Smooth muscle cell (in vitro differentiated cells): ENCODE results near the gene CLEC10A. TPM values are rescaled to one million over a fixed set of nuclear protein-coding genes. Genes with fewer than 3 reads are reported as not detected.
"Not testable (repeated sequence)": the region's sequence is repeated elsewhere in the genome, so short reads cannot be mapped to it uniquely, and the experiment has no call there.

Source experiments
- DNase-seq: peaks from one replicate; lab custom pipeline; 2025; ENCODE audit not compliant: unreplicated experiment; lab: John Stamatoyannopoulos, UW
- H2AFZ ChIP-seq: fragments of 200-600 bp; sonication (generic); 2 replicates; pipeline ENCODE4 v1.6.0; 2016; ENCODE audit warnings: antibody characterized with exemption, low read depth, mild to moderate bottlenecking
- H3F3A ChIP-seq: fragments of 200-600 bp; sonication (generic); 2 replicates; pipeline ENCODE4 v1.6.0; 2017; ENCODE audit warnings: antibody characterized with exemption, low read depth
- H3K27ac ChIP-seq: fragments of 200-600 bp; sonication (generic); 2 replicates; pipeline ENCODE4 v1.5.1; 2016; ENCODE audit warnings: low read depth, mild to moderate bottlenecking
- H3K27me3 ChIP-seq: fragments of 200-600 bp; sonication (generic); 2 replicates; pipeline ENCODE4 v1.6.1; 2016; ENCODE audit warnings: low read depth, mild to moderate bottlenecking
- H3K36me3 ChIP-seq: fragments of 200-600 bp; sonication (generic); 2 replicates; pipeline ENCODE4 v1.5.1; 2016; ENCODE audit warnings: low read depth
- H3K4me1 ChIP-seq: fragments of 200-600 bp; sonication (generic); 2 replicates; pipeline ENCODE4 v1.5.1; 2016; ENCODE audit warnings: low read depth
- H3K4me2 ChIP-seq: fragments of 200-600 bp; sonication (generic); 2 replicates; pipeline ENCODE4 v1.6.0; 2016; ENCODE audit warnings: mild to moderate bottlenecking
- H3K4me3 ChIP-seq: fragments of 200-600 bp; sonication (generic); 2 replicates; pipeline ENCODE4 v1.5.1; 2016; ENCODE audit warnings: mild to moderate bottlenecking
- H3K79me2 ChIP-seq: fragments of 200-600 bp; sonication (generic); 2 replicates; pipeline ENCODE4 v1.6.0; 2016; ENCODE audit warnings: low read depth, mild to moderate bottlenecking
- H3K9ac ChIP-seq: fragments of 200-600 bp; sonication (generic); 2 replicates; pipeline ENCODE4 v1.6.0; 2016; ENCODE audit warnings: low read depth
- H3K9me3 ChIP-seq: fragments of 200-600 bp; sonication (generic); replicated peaks from 2 replicates; pipeline ENCODE4 v1.5.1; 2016; ENCODE audit warnings: low read depth
- H4K20me1 ChIP-seq: fragments of 200-600 bp; sonication (generic); 2 replicates; pipeline ENCODE4 v1.6.0; 2016; ENCODE audit warnings: low read depth
- WGBS: methylation state at CpG from one replicate; pipeline ENCODE4 v1.1.7; 2016; ENCODE audit warnings: low lambda C conversion rate; 5-methylcytosine and 5-hydroxymethylcytosine counted together
- polyA plus RNA-seq: library from polyadenylated mRNA; unstranded; fragments of >200 nt; fragmentation: Nextera tagmentation; extraction: Ambion mirVana; gene quantifications from 2 replicates; pipeline ENCODE4 v1.2.1, GENCODE V29; 2016
- total RNA-seq: library from RNA; depleted of rRNA; stranded (reverse); fragments of >200 nt; gene quantifications from 2 replicates; pipeline ENCODE4 v1.2.3, GENCODE V29; 2014
- TF ChIP-seq, protein P1 (sequence below): fragments of 200-600 bp; sonication (generic); IDR thresholded peaks from 2 replicates; pipeline ENCODE4 v1.5.1; 2017; ENCODE audit warnings: borderline replicate concordance, mild to moderate bottlenecking, antibody characterized with exemption; ENCODE audit not compliant: insufficient read depth, poor library complexity, severe bottlenecking

Gene CLEC10A
- total and polyA plus RNA-seq, 2 experiments from 2014 or later: not detected

DNA sequence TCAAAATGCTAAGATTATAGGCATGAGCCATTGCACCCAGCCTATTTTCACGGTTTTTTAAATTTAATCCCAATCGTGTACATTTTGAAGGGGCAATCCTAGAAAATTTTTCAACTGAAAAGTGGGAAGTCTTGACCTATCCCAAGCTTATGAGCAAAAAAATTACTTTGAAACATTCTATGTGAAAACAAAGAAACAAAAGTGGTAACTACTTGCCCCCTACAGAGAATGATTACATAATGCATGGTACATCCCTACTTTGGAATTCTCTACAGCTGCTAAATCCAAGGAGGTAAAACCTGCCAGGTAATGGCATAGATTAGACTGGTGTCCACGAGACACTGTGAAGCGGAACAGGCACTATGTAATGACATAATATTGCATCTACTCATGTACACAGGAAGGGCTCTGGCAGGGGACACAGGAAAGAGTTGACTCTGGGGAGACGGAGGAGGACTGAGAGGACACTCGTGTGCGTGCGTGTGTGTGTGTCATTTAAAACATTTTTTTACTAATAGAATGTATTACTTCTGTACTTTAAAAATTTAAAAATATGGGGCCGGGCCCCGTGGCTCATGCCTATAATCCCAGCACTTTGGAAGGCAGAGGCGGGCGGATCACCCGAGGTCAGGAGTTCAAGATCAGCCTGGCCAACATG lies 18.9 kb upstream of the CLEC10A start:
- Histone ChIP-seq H3K4me2 (no peak overlapping the region), H2AFZ (no peak overlapping the region), H3K27ac (no peak overlapping the region), H3K4me1 (no peaks in the 10 kb centered on the region), H3F3A (no peaks in the 10 kb centered on the region), H3K9me3 (no peaks in the 10 kb centered on the region), H4K20me1 (no peaks in the 10 kb centered on the region), H3K27me3 (peaks cover 34% of the 10 kb centered on the region), H3K36me3 (no peaks in the 10 kb centered on the region), H3K9ac (no peak overlapping the region), H3K4me3 (no peak overlapping the region), H3K79me2 (no peaks in the 10 kb centered on the region)
- 97% methylated on average over 13 of the region's 13 CpGs for WGBS
- no peak for DNase-seq
- TF ChIP-seq, protein P1, sequence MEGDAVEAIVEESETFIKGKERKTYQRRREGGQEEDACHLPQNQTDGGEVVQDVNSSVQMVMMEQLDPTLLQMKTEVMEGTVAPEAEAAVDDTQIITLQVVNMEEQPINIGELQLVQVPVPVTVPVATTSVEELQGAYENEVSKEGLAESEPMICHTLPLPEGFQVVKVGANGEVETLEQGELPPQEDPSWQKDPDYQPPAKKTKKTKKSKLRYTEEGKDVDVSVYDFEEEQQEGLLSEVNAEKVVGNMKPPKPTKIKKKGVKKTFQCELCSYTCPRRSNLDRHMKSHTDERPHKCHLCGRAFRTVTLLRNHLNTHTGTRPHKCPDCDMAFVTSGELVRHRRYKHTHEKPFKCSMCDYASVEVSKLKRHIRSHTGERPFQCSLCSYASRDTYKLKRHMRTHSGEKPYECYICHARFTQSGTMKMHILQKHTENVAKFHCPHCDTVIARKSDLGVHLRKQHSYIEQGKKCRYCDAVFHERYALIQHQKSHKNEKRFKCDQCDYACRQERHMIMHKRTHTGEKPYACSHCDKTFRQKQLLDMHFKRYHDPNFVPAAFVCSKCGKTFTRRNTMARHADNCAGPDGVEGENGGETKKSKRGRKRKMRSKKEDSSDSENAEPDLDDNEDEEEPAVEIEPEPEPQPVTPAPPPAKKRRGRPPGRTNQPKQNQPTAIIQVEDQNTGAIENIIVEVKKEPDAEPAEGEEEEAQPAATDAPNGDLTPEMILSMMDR: no peak

DNA sequence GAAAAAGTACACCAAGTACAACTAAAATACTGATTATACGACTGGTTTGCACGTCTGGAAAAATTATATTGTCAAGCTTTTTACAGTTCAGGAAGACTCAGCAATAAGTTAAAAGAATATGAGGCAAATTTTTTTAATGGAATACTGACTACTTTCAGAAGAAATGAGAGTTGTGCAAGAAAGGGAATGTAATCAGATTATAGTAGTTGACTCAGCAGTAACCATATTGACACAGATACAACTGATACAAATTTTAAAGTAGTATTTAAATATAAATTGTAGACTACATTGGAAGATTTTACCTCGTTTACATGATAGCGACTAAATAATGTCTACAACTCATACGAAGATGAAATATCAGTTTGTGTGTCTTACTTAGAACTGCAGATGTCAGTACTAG lies 17.9 kb upstream of the CLEC10A start:
- no peaks in the 10 kb centered on the region for H3K36me3 ChIP-seq
- DNase-seq: no peak

DNA sequence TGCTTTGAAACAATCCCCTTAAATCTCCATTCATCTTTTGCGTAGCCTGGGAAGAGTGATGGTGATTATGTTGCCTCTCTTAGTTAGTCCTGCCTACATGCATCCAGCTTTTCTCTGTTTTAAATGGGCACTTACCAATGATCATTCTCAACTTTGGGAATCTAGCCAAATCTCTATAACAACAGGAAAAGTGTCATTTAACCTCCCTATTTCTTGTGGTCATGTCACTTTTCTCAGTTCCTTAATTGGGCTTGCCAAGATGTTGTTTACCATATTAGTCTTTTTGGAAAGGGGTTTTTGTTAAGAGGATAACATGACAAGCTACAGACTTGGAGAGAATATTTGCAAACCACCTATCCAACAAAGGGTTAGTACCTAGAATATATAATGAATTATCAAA lies 15.6 kb upstream of the CLEC10A start:
- H3K27ac ChIP-seq: no peak overlapping the region
- TF ChIP-seq, protein P1: no peak
- no peak overlapping the region for H3K4me2 ChIP-seq
- H3K9ac ChIP-seq: no peak overlapping the region
- no peak for DNase-seq
- H3F3A ChIP-seq: no peaks in the 10 kb centered on the region
- H3K4me3 ChIP-seq: no peak overlapping the region
- no peaks in the 10 kb centered on the region for H3K9me3 ChIP-seq
- H3K79me2 ChIP-seq: no peaks in the 10 kb centered on the region
- H3K36me3 ChIP-seq: no peaks in the 10 kb centered on the region
- WGBS: 100% methylated on average over 1 of the region's 1 CpG
- no peak overlapping the region for H2AFZ ChIP-seq
- H4K20me1 ChIP-seq: no peaks in the 10 kb centered on the region
- H3K4me1 ChIP-seq: no peaks in the 10 kb centered on the region
- H3K27me3 ChIP-seq: peaks cover 11% of the 10 kb centered on the region

More for the DNA sequence above, 17.9 kb upstream of the CLEC10A start:
- Histone ChIP-seq H3K4me3 (no peak overlapping the region), H3K9ac (no peak overlapping the region), H3K27me3 (peaks cover 28% of the 10 kb centered on the region), H3K4me2 (no peak overlapping the region), H3K4me1 (no peaks in the 10 kb centered on the region), H3F3A (no peaks in the 10 kb centered on the region), H3K27ac (no peak overlapping the region), H4K20me1 (no peaks in the 10 kb centered on the region), H3K9me3 (no peaks in the 10 kb centered on the region), H3K79me2 (no peaks in the 10 kb centered on the region), H2AFZ (no peak overlapping the region)
- WGBS: 75% methylated on average over 5 of the region's 5 CpGs
- TF ChIP-seq, protein P1: no peak

DNA sequence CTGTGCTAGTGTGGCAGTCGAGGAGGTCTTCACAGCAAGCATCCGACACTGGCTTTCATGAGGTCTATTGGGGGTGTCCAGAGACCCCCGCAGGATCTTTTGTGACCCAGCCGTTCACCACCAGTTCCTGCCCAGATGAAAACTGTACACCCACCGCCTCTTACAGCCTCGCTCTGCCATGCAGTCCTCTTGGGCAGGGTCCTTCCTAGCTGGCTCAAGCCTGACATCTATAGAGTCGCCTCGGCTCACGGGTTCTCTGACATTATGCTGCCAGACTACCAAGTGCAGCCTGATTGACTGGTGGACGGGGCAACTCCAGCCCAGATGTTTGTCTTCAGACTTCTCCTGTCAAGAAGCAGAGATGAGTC lies 14.6 kb upstream of the CLEC10A start:
- H2AFZ ChIP-seq: no peak overlapping the region
- no peak overlapping the region for H3K27ac ChIP-seq
- H3K4me1 ChIP-seq: no peaks in the 10 kb centered on the region
- H3K27me3 ChIP-seq: peaks cover under 1% of the 10 kb centered on the region
- H4K20me1 ChIP-seq: no peaks in the 10 kb centered on the region
- H3K4me3 ChIP-seq: no peak overlapping the region
- no peaks in the 10 kb centered on the region for H3K79me2 ChIP-seq
- no peak overlapping the region for H3K9ac ChIP-seq
- H3K4me2 ChIP-seq: no peak overlapping the region
- H3K9me3 ChIP-seq: no peaks in the 10 kb centered on the region
- H3K36me3 ChIP-seq: no peaks in the 10 kb centered on the region
- 89% methylated on average over 10 of the region's 10 CpGs for WGBS
- TF ChIP-seq, protein P1: no peak
- H3F3A ChIP-seq: no peaks in the 10 kb centered on the region
- DNase-seq: no peak

DNA sequence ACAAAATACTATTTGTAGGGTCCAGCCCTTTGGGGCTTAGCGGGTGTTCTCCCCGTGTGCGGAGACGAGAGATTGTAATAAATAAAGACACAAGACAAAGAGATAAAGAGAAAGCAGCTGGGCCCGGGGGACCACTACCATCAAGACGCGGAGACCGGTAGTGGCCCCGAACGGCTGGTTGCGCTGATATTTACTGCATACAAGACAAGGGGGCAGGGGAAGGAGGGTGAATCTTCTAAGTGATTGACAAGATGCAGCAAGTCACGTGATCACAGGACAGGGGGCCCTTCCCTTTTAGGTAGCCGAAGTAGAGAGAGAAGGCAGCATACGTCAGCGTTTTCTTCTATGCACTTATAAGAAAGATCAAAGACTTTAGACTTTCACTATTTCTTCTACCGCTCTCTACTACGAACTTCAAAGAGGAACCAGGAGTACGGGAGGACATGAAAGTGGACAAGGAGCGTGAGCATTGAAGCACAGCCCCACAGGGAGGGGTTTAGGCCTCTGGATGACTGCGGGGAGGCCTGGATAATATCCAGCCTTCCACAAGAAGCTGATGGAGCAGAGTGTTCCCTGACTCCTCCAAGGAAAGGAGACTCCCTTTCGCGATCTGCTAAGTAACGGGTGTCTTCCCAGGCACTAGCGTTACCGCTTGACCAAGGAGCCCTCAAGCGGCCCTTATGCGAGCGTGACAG lies 11.4 kb upstream of the CLEC10A start:
- H3K4me2 ChIP-seq, H3K9me3 ChIP-seq, H3K4me1 ChIP-seq, H3K9ac ChIP-seq, H3K27ac ChIP-seq, H2AFZ ChIP-seq, H3F3A ChIP-seq, H4K20me1 ChIP-seq, DNase-seq, H3K79me2 ChIP-seq, H3K27me3 ChIP-seq, H3K36me3 ChIP-seq, H3K4me3 ChIP-seq: not testable (repeated sequence)
- 80% methylated on average over 28 of the region's 28 CpGs for WGBS
